MM.1S (cell line): ENCODE measurements around the gene DAB1.

Source experiments
- DNase-seq: peaks from one replicate; pipeline ENCODE4 v3.0.0-alpha.2; 2015
- H2AFZ ChIP-seq: fragments of 300-600 bp; sonication (generic); 2 replicates; pipeline ENCODE4 v1.6.0; 2016; ENCODE audit warnings: antibody characterized with exemption, low read length
- H3F3A ChIP-seq: fragments of 300-600 bp; sonication (generic); 2 replicates; pipeline ENCODE4 v1.6.1; 2016; ENCODE audit warnings: mild to moderate bottlenecking, antibody characterized with exemption, low read length, moderate library complexity, mixed read lengths; ENCODE audit not compliant: insufficient read depth
- H3K27ac ChIP-seq: fragments of 300-600 bp; sonication (generic); 2 replicates; pipeline ENCODE4 v1.5.1; 2016; ENCODE audit warnings: mild to moderate bottlenecking, low read length
- H3K27me3 ChIP-seq: fragments of 300-600 bp; sonication (generic); replicated peaks from 2 replicates; pipeline ENCODE4 v1.6.0; 2016; ENCODE audit warnings: low read length; ENCODE audit not compliant: insufficient read depth
- H3K36me3 ChIP-seq: fragments of 300-600 bp; sonication (generic); replicated peaks from 2 replicates; pipeline ENCODE4 v1.6.1; 2016; ENCODE audit warnings: mild to moderate bottlenecking, low read length, mixed read lengths; ENCODE audit not compliant: insufficient read depth
- H3K4me1 ChIP-seq: fragments of 300-600 bp; sonication (generic); 2 replicates; pipeline ENCODE4 v1.6.1; 2016; ENCODE audit warnings: low read length, mixed read lengths
- H3K4me2 ChIP-seq: fragments of 300-600 bp; sonication (generic); 2 replicates; pipeline ENCODE4 v1.6.0; 2016; ENCODE audit warnings: low read depth, low read length
- H3K4me3 ChIP-seq: fragments of 300-600 bp; sonication (generic); 2 replicates; pipeline ENCODE4 v1.5.1; 2016; ENCODE audit warnings: low read length, mixed read lengths
- H3K79me2 ChIP-seq: fragments of 300-600 bp; sonication (generic); 2 replicates; pipeline ENCODE4 v1.6.1; 2016; ENCODE audit warnings: mixed run types, low read length, mixed read lengths
- H3K9ac ChIP-seq: fragments of 300-600 bp; sonication (generic); 2 replicates; pipeline ENCODE4 v1.6.1; 2016; ENCODE audit warnings: low read length, mixed read lengths
- H3K9me2 ChIP-seq: fragments of 300-600 bp; sonication (generic); replicated peaks from 2 replicates; pipeline ENCODE4 v1.6.1; 2016; ENCODE audit warnings: mild to moderate bottlenecking, low read length, mixed read lengths; ENCODE audit not compliant: insufficient read depth
- H3K9me3 ChIP-seq: fragments of 300-600 bp; sonication (generic); replicated peaks from 2 replicates; pipeline ENCODE4 v1.6.1; 2016; ENCODE audit warnings: mild to moderate bottlenecking, low read length, mixed read lengths; ENCODE audit not compliant: insufficient read depth
- H4K20me1 ChIP-seq: fragments of 300-600 bp; sonication (generic); 2 replicates; pipeline ENCODE4 v1.6.1; 2016; ENCODE audit warnings: mild to moderate bottlenecking, low read length, moderate library complexity, mixed read lengths; ENCODE audit not compliant: insufficient read depth
- CTCF ChIP-seq: fragments of 300-600 bp; sonication (generic); IDR thresholded peaks from 2 replicates; pipeline ENCODE4 v1.5.1; 2016; ENCODE audit warnings: antibody characterized with exemption, low read length, mixed read lengths
- EZH2 ChIP-seq: fragments of 300-600 bp; sonication (generic); optimal IDR thresholded peaks from 2 replicates; pipeline ENCODE3; 2017; ENCODE audit warnings: low read depth, mild to moderate bottlenecking, antibody characterized with exemption, low read length, mixed read lengths
- EZH2phosphoT487 ChIP-seq: fragments of 300-600 bp; sonication (generic); IDR thresholded peaks from 2 replicates; pipeline ENCODE4 v1.6.1; 2018; ENCODE audit warnings: antibody characterized with exemption, low read length

The DAB1 gene

GRCh38 chr1:57202241-57202640 lies 221.6 kb downstream of the DAB1 start:
- H3K4me1 ChIP-seq: no peaks in the 10 kb centered on the region
- H3K27me3 ChIP-seq: no peaks in the 10 kb centered on the region
- no peak overlapping the region for H3K9ac ChIP-seq
- no peaks in the 10 kb centered on the region for H3K9me2 ChIP-seq
- TF ChIP-seq EZH2phosphoT487: no peak
- TF ChIP-seq CTCF: no peak
- TF ChIP-seq EZH2: no peak
- DNase-seq: no peak
- H2AFZ ChIP-seq: no peak overlapping the region
- no peaks in the 10 kb centered on the region for H3K9me3 ChIP-seq
- H3K4me3 ChIP-seq: no peak overlapping the region
- H3F3A ChIP-seq: no peaks in the 10 kb centered on the region
- H4K20me1 ChIP-seq: no peaks in the 10 kb centered on the region
- no peaks in the 10 kb centered on the region for H3K79me2 ChIP-seq
- no peaks in the 10 kb centered on the region for H3K36me3 ChIP-seq
- no peak overlapping the region for H3K4me2 ChIP-seq
- H3K27ac ChIP-seq: no peak overlapping the region

GRCh38 chr1:57198912-57199311 lies 224.9 kb downstream of the DAB1 start:
- H3K9ac ChIP-seq: no peak overlapping the region
- no peak overlapping the region for H3K27ac ChIP-seq
- DNase-seq: no peak
- TF ChIP-seq EZH2phosphoT487 (no peak), EZH2 (no peak), CTCF (no peak)
- no peak overlapping the region for H2AFZ ChIP-seq
- H3F3A ChIP-seq: no peaks in the 10 kb centered on the region
- no peaks in the 10 kb centered on the region for H3K4me1 ChIP-seq
- H4K20me1 ChIP-seq: no peaks in the 10 kb centered on the region
- H3K27me3 ChIP-seq: no peaks in the 10 kb centered on the region
- no peaks in the 10 kb centered on the region for H3K9me2 ChIP-seq
- no peak overlapping the region for H3K4me3 ChIP-seq
- H3K9me3 ChIP-seq: no peaks in the 10 kb centered on the region
- H3K79me2 ChIP-seq: no peaks in the 10 kb centered on the region
- H3K4me2 ChIP-seq: no peak overlapping the region
- no peaks in the 10 kb centered on the region for H3K36me3 ChIP-seq

- H3F3A ChIP-seq: no peaks in the 10 kb centered on the region
- no peaks in the 10 kb centered on the region for H3K9me2 ChIP-seq
- H3K4me1 ChIP-seq: no peaks in the 10 kb centered on the region
- H3K27ac ChIP-seq: no peak overlapping the region
- no peaks in the 10 kb centered on the region for H3K36me3 ChIP-seq
- TF ChIP-seq EZH2phosphoT487 (no peak), EZH2 (no peak)
- H3K4me3 ChIP-seq: no peak overlapping the region
- no peak for DNase-seq
- H3K4me2 ChIP-seq: no peak overlapping the region
- H2AFZ ChIP-seq: no peak overlapping the region
- no peaks in the 10 kb centered on the region for H4K20me1 ChIP-seq
- no peaks in the 10 kb centered on the region for H3K27me3 ChIP-seq
- H3K9me3 ChIP-seq: no peaks in the 10 kb centered on the region
- no peak overlapping the region for H3K9ac ChIP-seq
- no peaks in the 10 kb centered on the region for H3K79me2 ChIP-seq
These were observed 228.4 kb downstream of the DAB1 start for GRCh38 chr1:57195436-57195941.

GRCh38 chr1:57192222-57192621 lies 231.6 kb downstream of the DAB1 start:
- no peak for DNase-seq
- Histone ChIP-seq H3K27me3 (no peaks in the 10 kb centered on the region), H2AFZ (no peak overlapping the region), H3K36me3 (no peaks in the 10 kb centered on the region), H3K4me1 (no peaks in the 10 kb centered on the region), H3K9me2 (no peaks in the 10 kb centered on the region), H3F3A (no peaks in the 10 kb centered on the region), H3K4me3 (no peak overlapping the region), H3K9ac (no peak overlapping the region), H3K9me3 (no peaks in the 10 kb centered on the region), H3K79me2 (no peaks in the 10 kb centered on the region), H3K4me2 (no peak overlapping the region), H3K27ac (no peak overlapping the region), H4K20me1 (no peaks in the 10 kb centered on the region)
- TF ChIP-seq EZH2 (no peak), CTCF (no peak), EZH2phosphoT487 (no peak)
